SU-DHL-6 (cell line): ENCODE results near the gene RORC.

Experiments
- H2AFZ ChIP-seq: fragments of 200-600 bp; sonication (generic); 2 replicates; pipeline ENCODE4 v1.6.1; 2014; ENCODE audit warnings: low read depth, mild to moderate bottlenecking, moderate library complexity, mixed read lengths, antibody characterized with exemption, low read length; ENCODE audit not compliant: severe bottlenecking
- H3F3A ChIP-seq: fragments of 200-600 bp; shearing (Covaris generic); 2 replicates; pipeline ENCODE4 v1.6.0; 2016; ENCODE audit warnings: antibody characterized with exemption, mild to moderate bottlenecking; ENCODE audit not compliant: insufficient read depth
- H3K27ac ChIP-seq: fragments of 200-600 bp; sonication (generic); 2 replicates; pipeline ENCODE4 v1.5.1; 2016; ENCODE audit warnings: low read depth, mild to moderate bottlenecking, low read length, moderate library complexity, mixed read lengths
- H3K27me3 ChIP-seq: fragments of 200-600 bp; sonication (generic), shearing (Covaris generic); 2 replicates; pipeline ENCODE4 v1.6.0; 2014; ENCODE audit warnings: mild to moderate bottlenecking, low read length
- H3K36me3 ChIP-seq: fragments of 200-600 bp; sonication (generic); 2 replicates; pipeline ENCODE4 v1.6.1; 2014; ENCODE audit warnings: mild to moderate bottlenecking, low read length, mixed read lengths
- H3K4me2 ChIP-seq: fragments of 300-600, 200-600 bp; shearing (Covaris generic), sonication (generic); 2 replicates; pipeline ENCODE4 v1.6.0; 2014; ENCODE audit warnings: low read length, low read depth, mild to moderate bottlenecking; ENCODE audit not compliant: poor library complexity, severe bottlenecking
- H3K4me3 ChIP-seq: fragments of 200-600 bp; sonication (generic); 2 replicates; pipeline ENCODE4 v1.5.1; 2014; ENCODE audit warnings: antibody characterized with exemption, low read length, mild to moderate bottlenecking, mixed read lengths; ENCODE audit not compliant: insufficient read depth, poor library complexity, severe bottlenecking
- H3K79me2 ChIP-seq: fragments of 200-600 bp; sonication (generic); 2 replicates; pipeline ENCODE4 v1.6.1; 2014; ENCODE audit warnings: mild to moderate bottlenecking, low read length, moderate library complexity; ENCODE audit not compliant: insufficient read depth
- H3K9ac ChIP-seq: fragments of 200-600 bp; sonication (generic); 2 replicates; pipeline ENCODE4 v1.7.0; 2014; ENCODE audit warnings: mild to moderate bottlenecking, low read length
- H3K9me2 ChIP-seq: fragments of 200-600 bp; sonication (generic); replicated peaks from 2 replicates; pipeline ENCODE4 v1.6.1; 2014; ENCODE audit warnings: low read length; ENCODE audit not compliant: insufficient read depth
- H3K9me3 ChIP-seq: fragments of 200-600 bp; sonication (generic); 2 replicates; pipeline ENCODE4 v1.6.1; 2014; ENCODE audit warnings: low read length, mixed read lengths; ENCODE audit not compliant: insufficient read depth
- H4K20me1 ChIP-seq: fragments of 200-600 bp; sonication (generic); 2 replicates; pipeline ENCODE4 v1.6.1; 2014; ENCODE audit warnings: low read depth, mild to moderate bottlenecking, antibody characterized with exemption, low read length, moderate library complexity, mixed read lengths
- CTCF ChIP-seq: fragments of 200-600 bp; sonication (generic); IDR thresholded peaks from one replicate; pipeline ENCODE4 v1.5.1; 2017; ENCODE audit warnings: antibody characterized with exemption, mild to moderate bottlenecking, low read length, moderate library complexity; ENCODE audit not compliant: insufficient read depth, poor library complexity, severe bottlenecking
- EZH2phosphoT487 ChIP-seq: fragments of 200-600 bp; sonication (generic), shearing (Covaris generic); conservative IDR thresholded peaks from 2 replicates; pipeline ENCODE4 v1.6.1; 2018; ENCODE audit warnings: mild to moderate bottlenecking, antibody characterized with exemption, low read length, moderate library complexity, mixed read lengths

Gene RORC

GRCh38 chr1:151847867-151848596 lies 16.4 kb upstream of the RORC start:
- H3K9me2 ChIP-seq: no peaks in the 10 kb centered on the region
- TF ChIP-seq CTCF (no peak), EZH2phosphoT487 (no peak)
- H4K20me1 ChIP-seq: no peaks in the 10 kb centered on the region
- no peak overlapping the region for H3K9ac ChIP-seq
- H3K4me2 ChIP-seq: no peak overlapping the region
- no peaks in the 10 kb centered on the region for H3K36me3 ChIP-seq
- H3K4me3 ChIP-seq: no peak overlapping the region
- H3K27ac ChIP-seq: no peak overlapping the region
- H3F3A ChIP-seq: no peaks in the 10 kb centered on the region
- H3K79me2 ChIP-seq: no peaks in the 10 kb centered on the region
- no peaks in the 10 kb centered on the region for H3K9me3 ChIP-seq
- H3K27me3 ChIP-seq: no peaks in the 10 kb centered on the region
- no peak overlapping the region for H2AFZ ChIP-seq

- H3K9ac ChIP-seq: no peak overlapping the region
- no peaks in the 10 kb centered on the region for H3F3A ChIP-seq
- no peaks in the 10 kb centered on the region for H3K36me3 ChIP-seq
- no peak overlapping the region for H3K27ac ChIP-seq
- H3K9me2 ChIP-seq: no peaks in the 10 kb centered on the region
- H4K20me1 ChIP-seq: no peaks in the 10 kb centered on the region
- H3K4me3 ChIP-seq: no peak overlapping the region
- H3K9me3 ChIP-seq: no peaks in the 10 kb centered on the region
- no peak overlapping the region for H3K4me2 ChIP-seq
- TF ChIP-seq EZH2phosphoT487: no peak
- no peak for TF ChIP-seq CTCF
- no peaks in the 10 kb centered on the region for H3K79me2 ChIP-seq
- no peak overlapping the region for H2AFZ ChIP-seq
- H3K27me3 ChIP-seq: no peaks in the 10 kb centered on the region
These were observed 15.2 kb upstream of the RORC start for GRCh38 chr1:151846686-151847237.

- Histone ChIP-seq H3K27ac (no peak overlapping the region), H3K9ac (no peak overlapping the region), H3K27me3 (no peaks in the 10 kb centered on the region)
These were observed 14.5 kb upstream of the RORC start for GRCh38 chr1:151846062-151846568.

More at GRCh38 chr1:151846062-151846568, 14.5 kb upstream of the RORC start:
- Histone ChIP-seq H3K79me2 (no peaks in the 10 kb centered on the region), H3F3A (no peaks in the 10 kb centered on the region), H3K9me2 (no peaks in the 10 kb centered on the region), H3K36me3 (no peaks in the 10 kb centered on the region), H3K4me3 (no peak overlapping the region), H3K9me3 (no peaks in the 10 kb centered on the region), H3K4me2 (no peak overlapping the region), H2AFZ (no peak overlapping the region), H4K20me1 (no peaks in the 10 kb centered on the region)
- TF ChIP-seq EZH2phosphoT487 (no peak), CTCF (no peak)
